Measurements from ENCODE around the gene ENO1.
"Not testable (repeated sequence)": the region's sequence is repeated elsewhere in the genome, so short reads cannot be mapped to it uniquely, and the experiment has no call there.

The ENO1 gene

DNA sequence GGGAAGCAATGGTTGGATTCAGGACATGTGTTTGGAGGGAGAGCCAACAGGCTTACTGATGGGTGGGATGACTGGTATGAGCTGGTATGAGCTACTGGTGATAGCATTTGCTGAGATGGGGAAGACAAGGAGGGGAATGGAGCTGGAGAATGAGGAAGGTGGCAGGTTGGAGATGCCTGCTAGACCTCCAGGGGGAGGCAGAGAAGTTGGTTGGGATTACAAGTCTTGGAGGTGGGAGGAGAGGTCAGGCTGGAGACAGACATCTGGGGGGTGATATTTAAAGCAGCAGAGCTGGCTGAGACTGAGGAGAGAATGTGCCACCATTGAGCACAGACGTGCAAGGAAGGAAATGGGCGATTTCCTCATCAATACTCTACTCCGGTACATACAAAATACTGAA is 31.8 kb upstream of the ENO1 start:
- Histone ChIP-seq H3K27me3 (ENCODE audit: control insufficient read depth, insufficient read depth, low read length) (no peaks in the 10 kb centered on the region), H3K27ac (ENCODE audit: low read length) (no peak overlapping the region), H3K36me3 (ENCODE audit: control insufficient read depth, low read depth, low read length) (no peaks in the 10 kb centered on the region), H3K4me1 (ENCODE audit: control insufficient read depth, low read depth, low read length) (peaks cover 13% of the 10 kb centered on the region), H3K9me3 (ENCODE audit: control insufficient read depth, low read depth, low read length) (peaks cover 4% of the 10 kb centered on the region), H3K4me3 (ENCODE audit: low read length) (no peak overlapping the region), H3K9ac (ENCODE audit: low read length) (no peak overlapping the region)

DNA sequence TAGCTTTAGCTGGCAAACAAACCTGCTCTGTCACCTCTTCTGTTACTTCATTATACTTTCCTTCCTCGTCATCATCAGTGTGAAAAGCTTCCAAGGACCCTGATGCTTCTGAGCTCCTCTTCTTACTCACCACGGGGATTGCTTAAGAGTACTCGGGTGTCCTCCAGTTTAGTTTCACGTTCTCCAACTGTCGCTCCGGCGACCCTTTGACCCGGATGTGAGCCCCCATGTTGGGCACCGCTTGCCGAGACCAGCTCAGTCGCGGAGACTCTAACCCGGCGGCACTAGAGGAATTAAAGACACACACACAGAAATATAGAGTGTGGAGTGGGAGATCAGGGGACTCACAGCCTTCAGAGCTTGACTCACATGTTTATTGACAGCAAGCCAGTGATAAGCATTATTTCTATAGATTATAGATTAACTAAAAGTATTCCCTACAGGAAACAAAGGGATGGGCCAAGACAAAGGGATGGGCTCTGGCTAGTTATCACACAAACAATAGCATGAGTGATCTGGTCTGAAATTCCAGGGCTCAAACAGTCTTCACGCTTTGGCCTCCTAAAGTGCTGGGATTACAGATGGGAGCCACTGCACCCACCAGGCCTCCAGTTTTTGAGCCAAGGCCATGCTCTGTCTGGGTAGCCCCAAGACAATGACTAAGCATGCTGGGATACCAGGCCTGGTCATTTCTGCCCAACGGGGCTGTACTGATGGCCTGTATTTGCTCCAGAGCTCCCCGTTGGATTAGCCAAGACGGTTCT is 30.1 kb upstream of the ENO1 start:
- Histone ChIP-seq H3K27ac (ENCODE audit: low read length) (no peak overlapping the region), H3K4me1 (ENCODE audit: control insufficient read depth, low read depth, low read length) (peaks cover 8% of the 10 kb centered on the region), H3K9me3 (ENCODE audit: control insufficient read depth, low read depth, low read length) (peaks cover 4% of the 10 kb centered on the region), H3K27me3 (ENCODE audit: control insufficient read depth, insufficient read depth, low read length) (no peaks in the 10 kb centered on the region), H3K9ac (ENCODE audit: low read length) (no peak overlapping the region), H3K4me3 (ENCODE audit: low read length) (no peak overlapping the region), H3K36me3 (ENCODE audit: control insufficient read depth, low read depth, low read length) (no peaks in the 10 kb centered on the region)

DNA sequence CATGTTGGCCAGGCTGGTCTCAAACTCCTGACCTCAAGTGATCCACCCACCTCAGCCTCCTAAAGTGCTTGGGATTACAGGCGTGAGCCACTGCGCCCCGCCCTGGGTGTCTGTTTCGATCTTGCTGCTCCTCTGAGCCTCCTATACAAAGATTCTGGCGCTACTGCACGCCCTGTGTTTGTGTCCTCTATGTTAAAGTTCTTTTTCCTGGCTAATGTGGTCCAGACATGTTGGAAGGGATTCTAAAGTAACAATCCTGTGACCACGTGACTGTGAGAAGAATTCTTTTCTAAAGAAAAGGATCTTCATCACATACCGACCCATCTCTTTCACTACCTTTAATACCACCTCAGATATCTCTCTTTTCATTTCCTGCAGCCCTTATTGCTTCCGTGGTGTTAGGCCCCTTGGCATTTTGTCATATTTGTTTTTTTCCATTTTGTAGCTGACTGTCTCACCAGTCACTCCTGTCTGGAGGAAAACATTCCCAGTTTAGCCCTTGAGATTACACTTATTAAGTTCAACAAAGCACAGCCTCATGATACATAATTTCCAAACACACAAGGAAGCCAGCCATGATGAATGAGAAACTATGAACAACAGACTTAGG is 27.2 kb upstream of the ENO1 start:
- no peak overlapping the region for H3K27ac ChIP-seq (ENCODE audit: low read length)
- no peaks in the 10 kb centered on the region for H3K27me3 ChIP-seq (ENCODE audit: control insufficient read depth, insufficient read depth, low read length)
- no peak overlapping the region for H3K4me3 ChIP-seq (ENCODE audit: low read length)
- no peaks in the 10 kb centered on the region for H3K9me3 ChIP-seq (ENCODE audit: control insufficient read depth, low read depth, low read length)
- H3K36me3 ChIP-seq (ENCODE audit: control insufficient read depth, low read depth, low read length) = no peaks in the 10 kb centered on the region
- no peak overlapping the region for H3K9ac ChIP-seq (ENCODE audit: low read length)
- H3K4me1 ChIP-seq (ENCODE audit: control insufficient read depth, low read depth, low read length) = peaks cover 4% of the 10 kb centered on the region

DNA sequence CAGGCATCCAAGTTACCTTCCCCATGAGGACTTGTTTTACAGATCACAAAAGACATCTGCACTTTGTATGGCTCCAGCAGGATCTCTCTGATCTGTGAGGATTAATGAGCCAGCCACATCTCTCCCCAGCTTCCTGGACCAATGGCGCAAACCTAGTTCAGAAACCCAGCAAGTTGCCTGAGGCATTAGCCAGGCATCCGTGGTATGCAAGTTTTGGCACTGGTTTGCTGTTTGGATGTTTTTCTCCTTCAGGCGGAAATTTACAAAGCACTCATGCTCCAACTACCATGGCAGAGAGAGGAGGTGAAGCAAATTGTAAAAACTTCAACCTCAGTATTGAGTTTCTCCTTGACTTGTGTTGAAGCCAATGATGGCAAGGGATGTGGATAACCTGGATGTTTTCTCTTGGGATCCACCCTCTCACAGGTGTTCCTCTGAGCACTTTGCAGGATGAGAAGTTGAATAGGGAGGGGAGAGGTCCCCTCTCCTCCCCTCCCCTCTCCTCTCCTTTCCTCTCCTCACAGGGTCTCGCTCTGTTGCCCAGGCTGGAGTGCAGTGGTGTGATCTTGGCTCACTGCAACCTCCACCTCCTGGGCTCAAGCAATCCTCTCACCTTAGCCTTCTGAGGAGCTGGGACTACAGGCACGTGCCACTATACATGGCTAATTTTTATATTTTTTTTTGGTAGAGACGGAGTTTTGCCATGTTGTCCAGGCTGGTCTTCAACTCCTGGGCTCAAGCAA is 25.6 kb upstream of the ENO1 start:
- no peak overlapping the region for H3K9ac ChIP-seq (ENCODE audit: low read length)
- no peaks in the 10 kb centered on the region for H3K27me3 ChIP-seq (ENCODE audit: control insufficient read depth, insufficient read depth, low read length)
- peaks cover 4% of the 10 kb centered on the region for H3K4me1 ChIP-seq (ENCODE audit: control insufficient read depth, low read depth, low read length)
- H3K36me3 ChIP-seq (ENCODE audit: control insufficient read depth, low read depth, low read length) = no peaks in the 10 kb centered on the region
- no peaks in the 10 kb centered on the region for H3K9me3 ChIP-seq (ENCODE audit: control insufficient read depth, low read depth, low read length)
- no peak overlapping the region for H3K27ac ChIP-seq (ENCODE audit: low read length)
- no peak overlapping the region for H3K4me3 ChIP-seq (ENCODE audit: low read length)

DNA sequence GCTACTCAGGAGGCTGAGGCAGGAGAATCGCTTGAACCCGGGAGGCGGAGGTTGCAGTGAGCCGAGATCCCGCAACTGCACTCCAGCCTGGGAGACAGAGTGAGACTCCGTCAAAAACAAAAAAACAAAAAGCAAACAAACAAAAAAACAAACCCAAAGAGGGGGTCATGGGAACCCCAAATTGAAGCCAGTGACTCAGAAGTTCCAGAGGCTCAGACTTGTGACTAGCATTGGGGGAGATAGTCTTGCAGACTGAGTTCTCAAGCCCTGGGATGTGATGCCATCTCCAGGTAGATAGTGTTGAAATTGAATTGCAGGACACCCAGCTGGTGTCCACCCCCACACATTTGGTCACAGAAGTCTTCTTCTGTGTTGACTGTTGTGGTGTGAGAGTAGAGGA is 24.9 kb upstream of the ENO1 start:
- Histone ChIP-seq H3K9me3 (ENCODE audit: control insufficient read depth, low read depth, low read length) (no peaks in the 10 kb centered on the region), H3K27ac (ENCODE audit: low read length) (no peak overlapping the region), H3K27me3 (ENCODE audit: control insufficient read depth, insufficient read depth, low read length) (no peaks in the 10 kb centered on the region), H3K36me3 (ENCODE audit: control insufficient read depth, low read depth, low read length) (no peaks in the 10 kb centered on the region), H3K4me1 (ENCODE audit: control insufficient read depth, low read depth, low read length) (peaks cover 4% of the 10 kb centered on the region), H3K9ac (ENCODE audit: low read length) (no peak overlapping the region), H3K4me3 (ENCODE audit: low read length) (no peak overlapping the region)

DNA sequence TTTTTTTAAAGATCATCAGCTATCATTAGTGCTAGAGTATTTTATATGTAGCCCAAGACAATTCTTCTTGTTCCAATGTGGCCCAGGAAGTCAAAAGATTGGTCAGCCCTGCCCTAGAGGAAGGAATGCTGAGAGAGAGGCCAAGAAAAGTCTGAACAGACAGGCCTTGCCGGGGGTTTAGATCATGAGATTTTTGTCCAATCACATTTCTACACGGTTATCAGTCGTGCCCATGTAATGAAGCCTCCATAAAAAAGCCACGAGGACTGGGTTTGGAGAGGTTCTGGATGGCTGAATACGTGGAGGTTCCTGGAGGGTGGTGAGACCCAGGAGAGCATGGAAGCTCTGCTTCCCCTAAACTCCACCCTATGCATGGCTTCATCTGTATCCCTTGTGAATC is 24.3 kb upstream of the ENO1 start:
- no peaks in the 10 kb centered on the region for H3K36me3 ChIP-seq (ENCODE audit: control insufficient read depth, low read depth, low read length)
- no peak overlapping the region for H3K27ac ChIP-seq (ENCODE audit: low read length)
- no peak overlapping the region for H3K4me3 ChIP-seq (ENCODE audit: low read length)
- H3K9me3 ChIP-seq (ENCODE audit: control insufficient read depth, low read depth, low read length) = no peaks in the 10 kb centered on the region
- no peaks in the 10 kb centered on the region for H3K27me3 ChIP-seq (ENCODE audit: control insufficient read depth, insufficient read depth, low read length)
- H3K4me1 ChIP-seq (ENCODE audit: control insufficient read depth, low read depth, low read length) = no peaks in the 10 kb centered on the region
- H3K9ac ChIP-seq (ENCODE audit: low read length) = no peak overlapping the region

DNA sequence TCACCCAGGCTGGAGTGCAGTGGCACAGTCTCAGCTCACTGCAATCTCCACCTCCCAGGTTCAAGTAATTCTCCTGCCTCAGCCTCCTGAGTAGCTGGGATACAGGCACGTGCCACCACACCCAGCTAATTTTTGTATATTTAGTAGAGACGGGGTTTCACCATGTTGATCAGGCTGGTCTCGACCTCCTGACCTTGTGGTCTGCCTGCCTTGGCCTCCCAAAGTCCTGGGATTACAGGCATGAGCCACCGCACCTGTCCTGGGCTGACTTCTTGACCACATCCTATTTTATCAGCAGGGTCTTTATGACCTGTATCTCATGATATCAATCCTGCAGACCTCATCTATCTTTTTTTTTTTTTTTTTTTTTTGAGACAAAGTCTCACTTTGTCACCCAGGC is 22.2 kb upstream of the ENO1 start:
- H3K27ac ChIP-seq (ENCODE audit: low read length); H3K9me3 ChIP-seq (ENCODE audit: control insufficient read depth, low read depth, low read length); H3K9ac ChIP-seq (ENCODE audit: low read length); H3K36me3 ChIP-seq (ENCODE audit: control insufficient read depth, low read depth, low read length); H3K4me1 ChIP-seq (ENCODE audit: control insufficient read depth, low read depth, low read length); H3K4me3 ChIP-seq (ENCODE audit: low read length); H3K27me3 ChIP-seq (ENCODE audit: control insufficient read depth, insufficient read depth, low read length): not testable (repeated sequence)

DNA sequence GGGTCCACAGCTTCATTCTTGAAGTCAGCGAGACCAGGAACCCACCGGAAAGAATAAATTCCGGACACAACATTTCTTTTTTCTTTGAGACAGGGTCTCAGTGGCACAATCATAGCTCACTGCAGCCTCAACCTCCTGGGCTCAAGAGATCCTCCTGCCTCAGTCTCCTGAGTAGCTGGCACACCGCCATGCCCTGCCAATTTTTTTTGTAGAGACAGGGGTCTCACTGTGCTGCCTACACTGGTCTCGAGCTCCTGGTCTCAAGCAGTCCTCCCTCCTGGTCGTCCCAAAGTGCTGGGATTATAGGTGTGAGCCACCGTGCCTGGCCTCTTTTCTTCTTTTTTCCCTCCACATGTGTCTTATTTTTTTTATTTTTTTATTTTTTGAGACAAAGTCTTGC is 20.6 kb upstream of the ENO1 start:
- Histone ChIP-seq H3K9me3 (ENCODE audit: control insufficient read depth, low read depth, low read length) (no peaks in the 10 kb centered on the region), H3K36me3 (ENCODE audit: control insufficient read depth, low read depth, low read length) (no peaks in the 10 kb centered on the region), H3K27ac (ENCODE audit: low read length) (no peak overlapping the region), H3K9ac (ENCODE audit: low read length) (no peak overlapping the region), H3K27me3 (ENCODE audit: control insufficient read depth, insufficient read depth, low read length) (no peaks in the 10 kb centered on the region), H3K4me3 (ENCODE audit: low read length) (no peak overlapping the region), H3K4me1 (ENCODE audit: control insufficient read depth, low read depth, low read length) (no peaks in the 10 kb centered on the region)

DNA sequence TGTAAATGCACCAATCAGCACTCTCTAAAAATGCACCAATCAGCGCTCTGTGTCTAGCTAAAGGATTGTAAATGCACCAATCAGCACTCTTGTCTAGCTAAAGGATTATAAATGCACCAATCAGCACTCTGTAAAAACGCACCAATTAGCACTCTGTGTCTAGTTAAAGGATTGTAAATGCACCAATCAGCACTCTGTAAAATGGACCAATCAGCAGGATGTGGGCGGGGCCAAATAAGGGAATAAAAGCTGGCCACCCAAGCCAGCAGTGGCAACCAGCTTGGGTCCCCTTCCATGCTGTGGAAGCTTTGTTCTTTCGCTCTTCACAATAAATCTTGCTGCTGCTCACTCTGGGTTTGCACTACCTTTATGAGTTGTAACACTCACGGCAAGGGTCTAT is 19.9 kb upstream of the ENO1 start:
- H3K27me3 ChIP-seq (ENCODE audit: control insufficient read depth, insufficient read depth, low read length); H3K9ac ChIP-seq (ENCODE audit: low read length); H3K9me3 ChIP-seq (ENCODE audit: control insufficient read depth, low read depth, low read length); H3K36me3 ChIP-seq (ENCODE audit: control insufficient read depth, low read depth, low read length); H3K4me1 ChIP-seq (ENCODE audit: control insufficient read depth, low read depth, low read length); H3K4me3 ChIP-seq (ENCODE audit: low read length); H3K27ac ChIP-seq (ENCODE audit: low read length): not testable (repeated sequence)

DNA sequence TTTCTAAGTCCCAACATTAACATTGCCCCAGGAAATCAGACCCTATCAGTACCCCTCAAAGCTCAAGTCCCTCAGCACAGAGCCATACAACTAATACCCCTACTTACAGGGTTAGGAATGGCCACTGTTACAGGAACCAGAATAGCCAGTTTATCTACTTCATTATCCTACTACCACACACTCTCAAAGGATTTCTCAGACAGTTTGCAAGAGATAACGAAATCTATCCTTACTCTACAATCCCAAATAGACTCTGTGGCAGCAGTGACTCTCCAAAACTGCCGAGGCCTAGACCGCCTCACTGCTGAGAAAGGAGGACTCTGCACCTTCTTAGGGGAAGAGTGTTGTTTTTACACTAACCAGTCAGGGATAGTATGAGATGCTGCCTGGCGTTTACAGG is 19.0 kb upstream of the ENO1 start:
- not testable (repeated sequence) for H3K36me3 ChIP-seq (ENCODE audit: control insufficient read depth, low read depth, low read length); H3K9me3 ChIP-seq (ENCODE audit: control insufficient read depth, low read depth, low read length); H3K27ac ChIP-seq (ENCODE audit: low read length); H3K4me3 ChIP-seq (ENCODE audit: low read length); H3K4me1 ChIP-seq (ENCODE audit: control insufficient read depth, low read depth, low read length); H3K27me3 ChIP-seq (ENCODE audit: control insufficient read depth, insufficient read depth, low read length); H3K9ac ChIP-seq (ENCODE audit: low read length)

DNA sequence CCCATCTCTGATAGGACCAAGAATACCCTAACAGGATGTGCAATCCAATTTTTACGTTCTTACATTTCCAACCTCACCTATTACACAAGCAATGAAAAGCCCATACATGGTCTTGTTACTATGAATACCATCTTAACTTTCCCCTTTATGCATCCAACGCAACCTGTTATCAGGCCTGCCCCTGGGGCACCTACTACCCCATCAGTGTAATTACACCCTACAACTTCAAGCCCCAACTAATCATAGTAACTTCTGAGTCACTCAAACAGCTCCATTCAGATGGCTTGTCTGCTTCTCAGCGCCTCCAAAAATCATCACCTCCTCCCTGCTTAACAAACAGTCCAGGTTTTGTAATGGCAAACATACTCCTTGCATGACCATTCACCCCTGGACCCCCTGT is 18.3 kb upstream of the ENO1 start:
- not testable (repeated sequence) for H3K36me3 ChIP-seq (ENCODE audit: control insufficient read depth, low read depth, low read length); H3K9me3 ChIP-seq (ENCODE audit: control insufficient read depth, low read depth, low read length); H3K27ac ChIP-seq (ENCODE audit: low read length); H3K9ac ChIP-seq (ENCODE audit: low read length); H3K4me3 ChIP-seq (ENCODE audit: low read length); H3K4me1 ChIP-seq (ENCODE audit: control insufficient read depth, low read depth, low read length); H3K27me3 ChIP-seq (ENCODE audit: control insufficient read depth, insufficient read depth, low read length)

DNA sequence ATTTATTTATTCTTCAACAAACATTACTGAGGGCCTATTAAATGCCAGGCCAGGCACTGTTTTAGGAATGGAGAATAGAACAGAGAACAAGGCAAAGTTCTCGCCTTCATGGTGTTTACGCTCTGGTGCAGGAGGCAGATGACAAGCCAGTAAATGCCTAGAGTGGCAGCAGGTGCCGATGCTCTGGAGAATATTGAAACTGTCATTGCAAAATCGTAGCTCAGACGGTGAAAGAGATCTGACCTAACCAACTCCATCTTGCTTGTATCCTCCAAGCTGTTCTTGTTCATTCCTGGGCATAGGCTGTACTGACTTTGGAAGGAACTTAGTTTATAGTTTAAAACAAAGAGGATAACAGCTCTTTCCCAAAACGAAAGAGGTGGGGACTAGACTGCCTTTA is 13.5 kb upstream of the ENO1 start:
- no peak overlapping the region for H3K27ac ChIP-seq (ENCODE audit: low read length)
- H3K9me3 ChIP-seq (ENCODE audit: control insufficient read depth, low read depth, low read length) = no peaks in the 10 kb centered on the region

More for the DNA sequence above, 13.5 kb upstream of the ENO1 start:
- Histone ChIP-seq H3K4me3 (ENCODE audit: low read length) (no peak overlapping the region), H3K4me1 (ENCODE audit: control insufficient read depth, low read depth, low read length) (no peaks in the 10 kb centered on the region), H3K36me3 (ENCODE audit: control insufficient read depth, low read depth, low read length) (no peaks in the 10 kb centered on the region), H3K9ac (ENCODE audit: low read length) (no peak overlapping the region), H3K27me3 (ENCODE audit: control insufficient read depth, insufficient read depth, low read length) (no peaks in the 10 kb centered on the region)
